ENCODE results near the gene WARS2. TPM values are rescaled to one million over a fixed set of nuclear protein-coding genes. Genes with fewer than 3 reads are reported as not detected.

WARS2 gene
- total RNA-seq, 1 donor = 21.7 TPM

DNA sequence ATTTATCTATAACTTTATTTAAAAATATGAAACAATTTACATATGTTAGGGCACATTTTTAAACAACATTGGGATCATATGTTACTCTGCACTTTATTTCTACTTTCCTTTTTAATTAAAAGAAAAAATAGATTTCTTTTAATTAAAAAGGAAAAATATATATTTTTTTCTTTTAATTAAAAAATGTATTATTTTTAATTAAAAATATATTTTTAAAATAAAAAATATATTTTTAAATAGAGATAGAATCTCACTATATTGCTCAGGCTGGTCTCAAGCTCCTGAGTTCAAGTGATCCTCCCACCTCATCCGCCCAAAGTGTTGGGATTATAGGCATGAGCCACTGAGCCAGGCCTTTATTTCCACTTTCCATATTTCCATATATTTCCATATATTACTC is 36.7 kb downstream of the WARS2 start:
- DNase-seq (ENCODE audit: low read depth) = no peak
- TF ChIP-seq, protein P1, sequence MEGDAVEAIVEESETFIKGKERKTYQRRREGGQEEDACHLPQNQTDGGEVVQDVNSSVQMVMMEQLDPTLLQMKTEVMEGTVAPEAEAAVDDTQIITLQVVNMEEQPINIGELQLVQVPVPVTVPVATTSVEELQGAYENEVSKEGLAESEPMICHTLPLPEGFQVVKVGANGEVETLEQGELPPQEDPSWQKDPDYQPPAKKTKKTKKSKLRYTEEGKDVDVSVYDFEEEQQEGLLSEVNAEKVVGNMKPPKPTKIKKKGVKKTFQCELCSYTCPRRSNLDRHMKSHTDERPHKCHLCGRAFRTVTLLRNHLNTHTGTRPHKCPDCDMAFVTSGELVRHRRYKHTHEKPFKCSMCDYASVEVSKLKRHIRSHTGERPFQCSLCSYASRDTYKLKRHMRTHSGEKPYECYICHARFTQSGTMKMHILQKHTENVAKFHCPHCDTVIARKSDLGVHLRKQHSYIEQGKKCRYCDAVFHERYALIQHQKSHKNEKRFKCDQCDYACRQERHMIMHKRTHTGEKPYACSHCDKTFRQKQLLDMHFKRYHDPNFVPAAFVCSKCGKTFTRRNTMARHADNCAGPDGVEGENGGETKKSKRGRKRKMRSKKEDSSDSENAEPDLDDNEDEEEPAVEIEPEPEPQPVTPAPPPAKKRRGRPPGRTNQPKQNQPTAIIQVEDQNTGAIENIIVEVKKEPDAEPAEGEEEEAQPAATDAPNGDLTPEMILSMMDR (IDR thresholded peaks at IDR 0.05; ENCODE audit: insufficient read depth, low read length) = no peak

DNA sequence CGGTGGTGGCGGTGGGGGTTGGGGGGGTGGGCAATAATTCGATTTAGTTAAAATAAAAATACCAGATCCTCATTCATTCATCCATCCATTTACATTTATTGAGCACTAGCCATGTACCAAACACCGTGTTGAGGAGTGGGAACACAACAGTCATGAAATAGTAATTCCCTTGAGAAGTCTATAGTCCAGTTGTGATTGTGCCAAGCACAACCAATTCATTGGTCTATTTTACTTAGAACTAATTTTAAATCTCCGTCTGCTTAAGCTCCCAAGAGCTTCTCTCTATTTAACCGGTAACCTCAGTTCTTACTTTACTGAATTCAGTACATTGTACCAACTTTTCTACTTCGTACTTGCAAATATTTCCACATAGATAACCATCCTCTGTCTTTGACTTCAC is 38.4 kb downstream of the WARS2 start:
- TF ChIP-seq, protein P1 (IDR thresholded peaks at IDR 0.05; ENCODE audit: insufficient read depth, low read length) = no peak
- DNase-seq (ENCODE audit: low read depth) = no peak
- no peak overlapping the region for H3K4me3 ChIP-seq (ENCODE audit: low read depth, low read length)

More for the DNA sequence above, 36.7 kb downstream of the WARS2 start:
- no peak overlapping the region for H3K4me3 ChIP-seq (ENCODE audit: low read depth, low read length)

DNA sequence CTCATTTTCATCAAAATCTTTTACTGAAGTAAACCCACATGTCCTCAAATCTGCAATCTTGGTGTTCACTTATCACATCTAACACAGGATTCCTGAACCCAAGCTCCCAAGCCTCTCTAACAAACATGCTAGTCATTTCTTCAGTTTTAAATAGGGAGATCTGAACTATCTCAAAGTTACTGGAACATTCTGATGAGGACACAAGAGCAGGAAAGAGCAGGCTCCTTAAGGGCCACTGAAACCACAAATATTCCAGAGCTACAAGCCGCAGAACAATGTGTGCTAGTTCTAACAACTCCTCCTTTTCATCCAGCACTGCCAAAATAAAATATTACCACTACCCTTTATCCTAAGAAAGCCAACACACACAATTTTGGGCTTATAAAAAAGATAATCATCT is 38.9 kb downstream of the WARS2 start:
- TF ChIP-seq, protein P1 (IDR thresholded peaks at IDR 0.05; ENCODE audit: insufficient read depth, low read length) = no peak
- DNase-seq (ENCODE audit: low read depth) = peak; percentile 78
- H3K4me3 ChIP-seq (ENCODE audit: low read depth, low read length) = no peak overlapping the region

DNA sequence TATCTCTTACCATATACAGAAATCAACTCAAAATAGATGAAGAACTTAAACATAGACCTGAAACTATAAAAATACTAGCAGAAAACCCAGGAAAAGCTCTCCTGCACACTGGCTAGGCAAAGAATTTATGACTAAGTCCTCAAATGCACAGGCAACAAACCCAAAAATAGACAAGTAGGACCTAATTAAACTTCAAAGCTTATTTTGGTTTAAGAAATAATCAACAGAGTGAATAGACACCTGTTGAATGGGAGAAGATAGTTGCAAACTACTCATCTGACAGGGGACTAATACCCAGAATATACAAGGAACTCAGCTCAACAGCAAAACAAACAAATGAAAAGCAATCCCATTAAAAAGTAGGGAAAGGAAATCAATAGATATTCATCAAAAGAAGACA is 40.7 kb downstream of the WARS2 start:
- H3K4me3 ChIP-seq (ENCODE audit: low read depth, low read length) = no peak overlapping the region
- TF ChIP-seq, protein P1 (IDR thresholded peaks at IDR 0.05; ENCODE audit: insufficient read depth, low read length) = no peak
- no peak for DNase-seq (ENCODE audit: low read depth)

DNA sequence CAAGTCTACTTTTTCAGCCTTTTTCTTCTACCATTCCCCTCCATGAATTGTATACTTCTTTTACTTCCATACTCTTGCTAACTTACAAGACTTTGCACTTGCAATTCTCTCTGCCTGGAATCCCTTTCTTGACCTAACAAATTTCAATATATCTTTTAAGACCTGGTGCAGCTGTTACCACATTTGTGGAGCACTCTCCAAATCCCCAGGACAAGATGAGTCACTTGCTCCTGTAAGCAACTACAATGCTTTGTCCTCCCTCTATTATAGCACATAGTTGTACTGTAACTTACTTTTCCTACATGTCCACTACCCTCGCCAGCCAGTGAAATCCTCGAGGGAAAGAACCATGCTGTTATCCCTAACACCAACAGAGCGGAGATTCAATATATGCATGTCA is 43.1 kb downstream of the WARS2 start:
- peak; percentile 51 for DNase-seq (ENCODE audit: low read depth)
- TF ChIP-seq, protein P1 (IDR thresholded peaks at IDR 0.05; ENCODE audit: insufficient read depth, low read length) = no peak
- H3K4me3 ChIP-seq (ENCODE audit: low read depth, low read length) = no peak overlapping the region

DNA sequence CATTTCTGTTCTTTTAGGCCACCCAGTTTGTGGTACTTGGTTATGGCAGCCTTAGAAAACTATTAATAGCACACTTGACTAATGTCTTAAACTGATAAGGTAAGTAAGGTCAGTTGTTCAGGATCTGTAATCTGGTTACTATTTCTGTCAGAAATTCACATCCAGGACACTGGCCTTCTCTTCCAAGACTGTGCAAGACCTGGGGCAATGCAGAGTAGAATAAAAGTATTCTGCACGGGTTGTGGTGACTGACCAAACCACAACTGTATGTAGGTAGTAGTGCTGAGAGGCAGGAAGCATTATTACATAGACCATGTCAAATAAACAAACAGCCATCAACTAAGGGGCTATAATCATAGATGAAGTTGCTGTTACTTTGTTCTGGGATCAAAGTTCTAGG is 46.7 kb downstream of the WARS2 start:
- peak; percentile 20 for DNase-seq (ENCODE audit: low read depth)
- TF ChIP-seq, protein P1 (IDR thresholded peaks at IDR 0.05; ENCODE audit: insufficient read depth, low read length) = no peak
- H3K4me3 ChIP-seq (ENCODE audit: low read depth, low read length) = no peak overlapping the region

DNA sequence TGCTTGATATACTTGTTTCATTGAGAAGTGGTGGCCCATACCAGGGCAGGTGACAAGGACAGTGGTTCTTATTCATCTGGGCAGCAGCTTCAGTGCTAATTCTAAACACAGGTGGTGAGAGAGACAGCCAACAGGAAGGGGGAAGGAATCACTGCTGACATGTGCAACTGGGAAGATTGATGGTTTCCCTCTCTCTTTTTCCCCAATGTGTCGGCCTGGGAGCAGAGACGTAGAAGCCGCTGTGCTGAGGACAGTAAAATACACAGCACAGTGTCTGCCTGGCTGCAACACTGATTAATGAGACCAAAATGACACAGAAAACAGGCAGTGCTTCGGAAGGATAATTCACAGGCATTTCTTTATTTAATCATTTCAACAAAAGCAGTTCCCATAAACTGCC is 48.8 kb downstream of the WARS2 start:
- TF ChIP-seq, protein P1 (IDR thresholded peaks at IDR 0.05; ENCODE audit: insufficient read depth, low read length) = no peak
- no peak for DNase-seq (ENCODE audit: low read depth)

More for the DNA sequence above, 48.8 kb downstream of the WARS2 start:
- no peak overlapping the region for H3K4me3 ChIP-seq (ENCODE audit: low read depth, low read length)

Data from fibroblast of the aortic adventitia (primary cell).